ENCODE data around the gene DDX55.
A peak's percentile ranks its signal among the peaks of the same experiment; 100 is the strongest.

DDX55 gene

DNA sequence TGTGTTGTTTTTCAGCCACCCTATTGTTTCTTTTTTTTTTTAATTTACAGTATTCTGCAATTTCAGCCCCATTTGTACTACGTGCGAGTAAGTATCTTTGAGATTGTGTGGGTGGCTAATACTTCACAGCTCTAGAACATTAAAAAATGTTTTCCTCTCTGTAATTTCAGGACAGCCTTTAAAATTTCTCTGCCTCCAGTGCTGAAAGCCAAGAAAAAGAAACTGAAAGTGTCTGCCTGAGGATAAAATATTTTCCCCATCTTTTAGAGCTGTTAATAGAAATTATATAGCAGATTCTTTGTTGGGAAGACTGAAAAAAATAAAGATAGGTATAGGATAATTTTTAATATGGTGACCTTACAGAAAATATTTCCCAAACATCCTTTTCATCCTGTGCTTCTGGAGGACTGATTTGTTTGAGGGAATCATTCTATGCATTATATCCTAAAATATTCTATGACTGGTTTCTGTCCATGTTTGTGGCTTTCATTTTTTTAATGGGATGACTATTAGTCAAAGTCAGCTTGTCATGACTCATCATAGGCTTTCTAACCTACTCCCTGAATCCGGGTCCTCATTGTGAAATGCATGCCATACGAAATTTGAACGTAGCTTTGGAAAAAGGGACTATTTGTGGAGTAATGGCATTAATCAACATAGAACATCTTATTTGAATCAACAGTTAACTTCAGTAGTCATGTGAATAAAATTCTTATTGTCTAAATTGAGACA is 58.3 kb downstream of the DDX55 start:
- Histone ChIP-seq H3K4me3 (no peak overlapping the region), H3K27ac (peak overlapping the region in 18 of 21 experiments; percentile 19 to 87 (median 64))

GRCh38 chr12:123667771-123668170 is 65.9 kb downstream of the DDX55 start:
- Histone ChIP-seq H3K27ac (peak overlapping the region in 5 of 21 experiments; percentile 11 to 73 (median 47)), H3K4me3 (no peak overlapping the region)
